Measurements from ENCODE around the gene LATS1.
A peak's percentile ranks its signal among the peaks of the same experiment; 100 is the strongest.
"Not testable (repeated sequence)": the region's sequence is repeated elsewhere in the genome, so short reads cannot be mapped to it uniquely, and the experiment has no call there.

LATS1 gene
- 60.6 to 91.8 (median 79.3) reads per million in 4 experiments for total RNA-seq

DNA sequence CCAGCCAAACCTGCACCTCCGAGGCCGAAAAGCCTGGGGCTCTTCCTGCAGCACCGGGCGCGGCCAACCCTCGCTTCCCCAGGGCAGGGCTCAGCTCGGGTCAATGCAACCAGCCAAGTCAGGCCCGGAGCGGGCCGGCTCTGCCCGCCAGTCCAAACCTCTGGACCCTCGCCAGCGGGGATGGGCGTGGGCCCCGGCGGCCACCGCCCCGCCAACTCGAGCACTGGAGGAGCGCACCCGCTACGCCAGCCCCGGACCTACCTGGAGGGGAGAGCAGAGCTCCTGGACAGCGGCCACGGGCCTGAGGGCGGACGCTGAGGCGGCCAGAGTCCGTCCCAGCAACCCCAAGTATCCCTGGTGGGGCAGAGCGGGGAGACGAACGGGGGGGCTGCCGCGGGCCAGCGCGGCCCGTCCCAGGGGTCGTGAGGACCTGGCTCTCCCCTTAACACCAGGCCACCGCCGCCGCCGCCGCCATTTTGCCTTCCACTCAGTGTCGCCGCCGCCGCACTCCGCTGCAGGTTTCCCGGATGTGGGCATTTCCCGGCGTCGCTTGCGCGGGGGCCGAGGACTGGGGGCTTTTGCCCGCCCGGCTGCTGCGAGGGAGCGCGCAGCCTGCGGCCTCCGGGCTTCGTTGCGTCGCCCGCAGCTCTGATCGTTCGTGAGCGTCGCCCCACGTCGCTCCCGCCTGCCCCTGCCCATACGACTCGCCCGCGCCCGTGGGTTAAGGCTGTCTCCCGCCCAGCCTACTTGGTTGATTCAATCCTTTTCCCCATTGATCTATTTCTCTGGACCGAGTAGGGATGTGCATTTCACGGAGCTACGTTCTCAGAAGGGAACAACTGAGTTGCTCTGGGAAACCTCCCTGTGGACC lies at the start of gene LATS1:
LATS1 (minus strand) TSS at position 514 of the 871 bp plus-strand sequence. CDS start 15,975 bp downstream, outside the sequence.
- peak; percentile 90 for DNase-seq

DNA sequence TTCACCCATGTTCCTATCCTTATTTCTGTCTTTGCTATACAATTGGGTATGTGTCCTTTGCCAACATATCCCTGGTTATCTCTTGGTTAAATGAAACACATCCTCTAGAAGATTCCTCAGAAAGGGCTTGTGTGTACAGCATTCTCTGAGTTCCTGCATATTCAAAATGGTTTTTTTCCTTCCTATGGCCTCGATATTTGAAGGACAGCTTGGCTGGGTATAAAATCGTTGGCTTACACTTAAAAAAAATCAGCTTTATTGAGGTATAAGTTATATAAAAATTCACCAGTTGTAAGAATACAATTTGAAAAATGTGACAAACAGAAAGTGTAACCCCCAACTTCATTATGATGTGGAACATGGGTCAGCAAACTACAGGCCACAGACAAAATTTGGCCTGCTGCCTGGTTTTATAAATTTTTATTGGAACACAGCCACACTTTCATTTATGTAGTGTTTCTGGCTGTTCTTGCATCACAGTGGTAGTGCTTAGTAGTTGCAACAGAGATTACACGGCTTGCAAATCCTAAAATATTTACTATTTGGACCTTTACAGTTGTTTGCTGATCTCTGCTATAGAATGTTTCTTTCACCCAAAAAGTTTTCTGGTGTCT lies 48.4 kb upstream of the LATS1 start:
- DNase-seq, result no peak

DNA sequence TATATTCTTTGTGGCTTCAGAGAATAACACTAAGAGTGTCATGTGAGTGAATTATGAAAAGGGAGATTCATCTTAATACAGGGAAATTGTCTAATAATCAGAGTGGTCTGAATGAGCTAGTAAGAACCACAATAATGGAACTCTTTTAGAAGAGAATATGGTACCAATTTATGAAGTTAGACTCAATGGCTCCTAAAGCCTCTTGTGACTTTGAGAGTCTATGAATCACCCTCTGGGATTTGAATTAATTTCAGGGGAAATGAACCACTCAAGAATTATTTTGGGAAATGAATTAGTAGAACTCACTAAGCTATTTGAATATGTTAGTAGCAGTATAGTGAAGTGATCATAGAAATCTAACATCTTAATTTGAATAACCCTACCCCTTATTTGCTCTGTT lies 46.0 kb upstream of the LATS1 start:
- no peak for DNase-seq

DNA sequence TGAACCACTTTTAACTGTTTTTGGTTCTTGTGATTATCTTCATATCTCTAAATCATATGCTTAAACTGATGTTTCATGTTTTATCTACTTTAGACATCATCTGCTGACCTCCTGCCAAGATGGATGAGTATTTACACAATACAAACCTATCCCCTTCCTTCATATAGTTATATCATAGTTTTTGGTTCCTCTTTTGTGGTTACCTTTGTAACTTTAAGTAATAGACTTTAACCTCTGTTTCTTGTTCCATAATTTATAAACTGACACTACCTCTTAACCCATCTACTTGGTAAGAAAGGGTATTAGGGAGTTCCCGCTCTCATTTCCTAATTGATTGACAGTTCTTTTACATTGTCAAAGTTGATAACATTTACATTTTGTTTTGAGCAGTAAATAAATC lies 43.5 kb upstream of the LATS1 start:
- no peak for DNase-seq

DNA sequence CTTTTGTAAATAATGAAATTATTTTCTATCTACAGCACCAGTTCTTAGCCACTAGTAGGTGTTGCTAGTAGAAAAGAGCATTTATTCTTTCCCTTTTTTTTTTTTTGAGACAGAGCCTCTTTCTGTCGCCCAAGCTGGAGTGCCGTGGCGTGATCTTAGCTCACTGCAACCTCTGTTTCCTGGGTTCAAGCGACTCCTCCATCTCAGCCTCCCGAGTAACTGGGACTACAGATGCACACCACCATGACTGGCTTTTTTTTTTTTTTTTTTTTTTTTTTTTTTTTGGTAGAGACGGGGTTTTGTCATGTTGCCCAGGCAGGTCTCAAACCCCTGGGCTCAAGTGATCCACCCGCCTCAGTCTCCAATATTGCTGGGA lies 38.3 kb upstream of the LATS1 start:
- DNase-seq, result no peak

DNA sequence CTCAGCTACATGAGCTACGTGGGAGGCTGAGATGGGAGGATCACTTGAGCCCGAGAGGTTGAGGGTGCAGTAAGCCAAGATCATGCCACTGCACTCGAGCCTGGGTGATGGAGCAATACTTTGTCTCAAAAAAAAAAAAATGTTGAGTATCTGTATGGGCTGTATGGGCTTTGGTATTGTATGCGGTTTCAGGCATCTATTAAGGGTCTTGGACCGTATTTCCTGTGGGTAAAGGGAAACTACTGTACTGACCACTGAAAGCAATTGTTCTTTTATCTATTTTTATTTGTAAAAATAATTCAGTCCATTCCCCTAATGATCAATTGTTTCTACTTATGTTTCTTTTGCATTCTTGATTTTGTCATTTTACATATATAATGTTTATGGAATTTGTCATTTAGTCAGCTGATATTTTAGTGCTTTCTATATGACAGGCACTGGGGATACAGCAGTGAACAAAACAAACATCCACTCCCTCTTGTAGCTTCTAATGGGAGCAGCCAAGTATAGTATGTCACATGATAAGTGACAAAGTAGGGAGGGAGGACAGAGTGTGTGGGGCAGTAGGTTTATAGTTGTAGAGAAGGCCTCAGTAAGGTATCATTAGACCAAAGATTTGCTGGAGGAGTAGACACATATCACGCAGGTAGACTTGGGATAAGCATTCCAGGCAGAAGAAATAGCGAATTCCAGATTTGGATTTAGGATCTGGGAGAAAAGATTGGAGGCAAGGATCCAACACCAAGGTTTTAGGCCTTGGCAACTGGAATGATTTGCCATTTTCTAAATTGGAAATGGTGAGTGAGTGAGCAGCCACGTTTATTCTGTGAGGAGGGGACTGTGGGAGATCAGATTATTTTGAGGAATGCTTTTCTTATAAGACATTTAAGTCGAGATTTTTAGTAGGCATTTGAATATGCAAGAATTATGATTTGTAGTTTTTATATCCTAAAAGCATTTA lies 37.7 kb upstream of the LATS1 start:
- no peak for DNase-seq

DNA sequence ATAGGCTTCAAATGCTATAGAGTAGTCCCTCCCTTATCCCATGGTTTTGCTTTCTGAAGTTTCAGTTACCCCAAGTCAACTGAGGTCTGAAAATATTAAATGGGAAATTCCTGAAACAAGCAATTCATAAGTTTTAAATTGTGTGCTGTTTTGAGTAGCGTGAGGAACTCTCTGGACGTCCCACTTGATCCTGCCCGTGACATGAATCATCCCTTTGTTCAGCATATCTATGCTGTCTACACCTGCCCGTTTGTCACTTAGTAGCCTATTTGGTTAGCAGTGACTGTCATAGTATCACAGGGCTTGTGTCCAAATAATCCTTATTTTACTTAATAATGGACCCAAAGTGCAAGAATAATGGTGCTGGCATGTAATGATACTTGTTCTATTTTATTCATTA lies 36.6 kb upstream of the LATS1 start:
- DNase-seq, result no peak

DNA sequence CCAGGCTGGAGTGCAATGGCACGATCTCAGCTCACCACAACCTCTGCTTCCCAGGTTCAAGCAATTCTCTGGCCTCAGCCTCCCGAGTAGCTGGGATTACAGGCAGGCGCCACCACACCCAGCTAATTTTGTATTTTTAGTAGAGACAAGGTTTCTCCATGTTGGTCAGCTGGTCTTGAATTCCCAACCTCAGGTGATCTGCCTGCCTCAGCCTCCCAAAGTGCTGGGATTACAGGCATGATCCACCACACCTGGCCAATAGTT lies 35.4 kb upstream of the LATS1 start:
- DNase-seq, result not testable (repeated sequence)

DNA sequence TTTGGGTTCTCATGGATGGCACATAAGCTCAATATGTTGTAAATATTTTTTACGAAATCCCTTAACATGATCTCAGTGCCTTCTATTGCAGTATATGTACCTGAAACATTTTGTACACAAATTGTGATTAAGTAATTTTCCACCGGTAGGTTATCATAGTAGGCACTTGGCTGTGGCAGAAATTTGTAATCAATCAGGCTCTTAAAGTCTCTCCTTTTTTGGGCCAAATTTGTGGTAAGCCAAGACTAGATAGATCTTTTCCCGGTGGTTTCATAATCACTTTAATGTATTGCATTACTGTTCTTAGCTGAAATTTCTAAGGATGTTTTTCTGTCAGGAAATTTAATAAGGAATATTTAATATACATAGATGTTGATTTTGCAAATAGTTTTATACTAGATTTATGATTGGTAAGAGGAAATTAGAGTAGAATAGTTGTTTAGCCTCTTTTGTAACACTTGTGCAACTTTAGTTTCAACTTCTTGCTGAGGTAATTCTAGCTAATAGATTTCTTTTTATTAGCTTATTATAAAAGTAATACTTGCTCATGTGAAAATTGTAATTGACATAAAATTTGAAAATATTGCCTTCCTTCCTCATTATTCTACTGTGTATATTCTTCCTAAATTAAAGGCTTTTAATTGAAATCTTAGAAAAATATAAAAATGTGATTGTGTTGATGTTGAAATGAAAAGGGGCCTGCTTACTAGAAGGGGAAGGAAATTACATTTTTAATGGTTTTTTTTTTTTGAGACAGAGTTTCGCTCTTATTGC lies 34.9 kb upstream of the LATS1 start:
- DNase-seq, result no peak

DNA sequence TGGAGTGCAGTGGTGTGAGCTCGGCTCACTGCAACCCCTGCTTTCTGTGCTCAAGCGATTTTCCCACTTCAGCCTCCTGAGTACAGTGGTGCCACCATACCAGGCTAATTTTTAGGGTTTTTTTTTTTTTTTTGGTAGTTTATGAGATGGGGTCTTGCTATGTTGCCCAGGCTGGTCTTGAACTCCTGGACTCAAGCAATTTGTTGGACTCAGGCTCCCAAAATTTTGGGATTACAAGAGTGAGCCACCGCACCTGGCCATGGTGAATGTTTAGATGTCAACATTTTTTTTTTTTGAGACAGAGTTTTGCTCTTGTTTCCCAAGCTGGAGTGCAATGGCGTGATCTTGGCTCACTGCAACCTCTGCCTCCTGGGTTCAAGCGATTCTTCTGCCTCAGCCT lies 34.0 kb upstream of the LATS1 start:
- not testable (repeated sequence) for DNase-seq

DNA sequence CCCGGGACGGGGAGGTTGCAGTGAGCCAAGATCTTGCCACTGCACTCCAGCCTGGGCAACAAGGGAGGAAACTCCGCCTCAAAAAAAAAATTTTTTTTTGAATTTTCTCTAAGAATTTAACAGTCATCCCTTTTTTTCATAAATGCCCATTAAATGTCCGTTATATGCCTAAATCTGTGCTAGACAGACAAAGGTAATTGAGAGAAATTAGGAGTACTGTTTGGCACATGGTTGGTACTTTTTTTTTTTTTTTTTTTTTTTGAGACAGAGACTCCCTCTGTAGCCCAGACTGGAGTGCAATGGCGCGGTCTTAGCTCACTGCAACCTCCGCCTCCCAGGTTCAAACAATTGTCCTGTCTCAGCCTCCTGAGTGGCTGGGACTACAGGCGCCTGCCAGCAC lies 33.3 kb upstream of the LATS1 start:
- DNase-seq, result no peak

DNA sequence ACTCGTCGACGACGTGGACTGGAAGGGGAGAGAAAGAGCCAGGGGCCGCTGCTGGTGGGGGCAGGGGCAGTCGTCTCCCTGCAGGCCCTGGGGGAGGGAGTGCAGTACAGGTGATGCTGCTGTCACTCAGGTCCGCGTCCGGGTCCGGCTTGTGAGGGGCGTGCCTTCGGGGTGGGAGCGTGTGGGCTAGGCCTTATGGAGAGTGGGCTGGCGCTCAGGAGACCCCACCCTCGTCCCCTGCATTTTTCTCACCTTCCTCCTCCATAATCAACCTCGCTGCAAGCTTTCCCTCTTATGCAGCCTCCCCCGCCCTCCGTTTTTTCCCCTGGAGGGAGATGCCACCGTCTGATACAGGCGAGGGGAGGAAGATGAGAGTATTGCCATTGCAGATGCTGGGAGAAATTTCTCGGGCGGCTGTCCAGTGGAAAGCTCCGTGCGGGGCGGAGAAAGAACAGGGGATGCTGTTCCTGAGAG lies 32.3 kb upstream of the LATS1 start:
- peak; percentile 40 for DNase-seq

DNA sequence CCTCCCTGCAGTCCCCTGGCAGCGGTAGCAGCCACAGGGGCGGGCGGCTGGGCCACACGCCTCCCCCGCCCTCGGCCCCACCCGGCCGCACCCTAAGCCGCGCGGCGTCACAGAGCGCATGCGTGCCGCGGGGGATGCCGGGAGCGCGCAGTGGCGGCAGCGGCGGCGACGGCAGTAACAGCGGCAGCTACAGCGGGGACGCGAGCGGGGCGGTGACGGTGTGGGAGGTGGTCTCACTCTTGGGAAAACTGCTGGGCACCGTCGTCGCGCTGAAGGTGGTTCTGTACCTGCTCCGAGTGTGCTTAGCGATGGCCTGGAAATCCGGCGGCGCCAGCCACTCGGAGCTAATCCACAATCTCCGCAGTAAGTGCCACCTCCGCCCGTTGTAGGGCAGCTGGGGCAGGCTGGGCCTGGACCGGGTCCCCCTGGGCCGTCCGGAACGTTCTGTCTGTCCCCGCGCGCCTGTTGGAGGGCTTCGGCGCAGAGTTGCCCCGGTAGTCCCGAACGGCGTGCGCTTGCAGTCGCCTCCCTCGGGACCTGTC lies 31.8 kb upstream of the LATS1 start, which contains the start of gene PCMT1:
PCMT1 (plus strand) TSS at position 148 of the 542 bp plus-strand sequence; CDS start at position 309, 161 bp downstream.
- peak; percentile 85 for DNase-seq

DNA sequence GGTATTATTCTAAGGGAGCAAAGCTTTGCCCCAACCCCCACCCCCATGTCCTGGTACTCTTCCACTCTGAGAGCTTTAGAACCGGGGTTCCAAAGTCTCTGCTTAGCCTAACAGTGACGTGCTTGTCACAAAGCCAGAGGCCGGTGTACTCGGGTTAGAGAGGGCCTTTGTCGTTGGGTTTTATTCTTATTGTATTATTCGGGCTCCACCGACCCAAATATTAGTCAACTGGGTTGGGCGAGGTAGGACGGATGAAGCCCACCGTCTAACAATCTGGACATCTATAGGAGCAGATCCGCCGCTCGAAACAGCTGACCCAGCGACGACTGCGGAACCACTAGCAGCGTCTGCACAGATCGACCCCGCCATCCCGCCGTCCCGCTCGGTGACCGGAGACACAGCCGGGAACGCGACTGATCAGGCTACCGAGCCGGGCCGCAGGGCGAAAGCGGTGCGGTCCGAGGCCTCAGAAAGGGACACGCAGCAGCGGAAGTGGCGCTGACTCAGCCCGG lies 31.2 kb upstream of the LATS1 start:
- DNase-seq, result not testable (repeated sequence)

DNA sequence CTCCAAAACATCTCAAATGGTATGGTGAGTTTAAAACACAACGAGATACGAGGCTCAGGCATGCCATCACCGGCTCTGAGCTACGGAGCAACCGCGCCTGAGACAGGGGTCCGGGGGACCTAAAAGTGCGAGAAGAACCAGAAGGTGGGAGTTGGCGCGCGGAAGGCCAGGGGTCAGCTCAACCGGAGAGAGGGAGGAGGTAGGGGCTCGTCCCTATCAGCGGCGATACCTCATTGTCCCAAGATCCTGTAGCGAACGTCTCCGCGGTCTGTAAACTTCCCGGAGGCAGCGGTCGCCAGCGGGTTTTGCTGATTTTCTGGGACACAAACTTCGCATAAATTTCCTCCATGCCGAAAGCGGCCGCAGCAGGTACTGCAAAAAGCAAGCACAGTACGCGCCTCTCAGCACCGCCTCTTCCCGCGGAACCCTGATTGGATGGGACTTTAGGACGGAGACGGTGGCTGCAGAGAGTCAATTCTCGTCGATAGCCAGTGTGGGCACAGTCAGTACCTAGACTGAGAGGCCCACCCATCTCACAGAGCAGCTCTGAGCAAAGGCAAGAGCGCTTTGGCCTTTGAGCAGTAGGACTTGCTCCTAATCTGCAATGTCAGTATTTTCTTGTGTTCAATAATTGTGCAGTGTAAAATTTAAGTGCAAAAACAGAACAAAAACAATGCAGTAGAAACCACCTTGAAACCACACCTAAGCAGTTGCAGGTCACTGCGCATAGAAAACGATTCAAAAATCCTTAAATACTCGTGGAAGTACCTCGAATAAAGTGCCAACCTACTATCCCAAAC lies 28.4 kb upstream of the LATS1 start, which contains the start of gene NUP43:
NUP43 (minus strand) TSS at position 383 of the 800 bp plus-strand sequence; CDS start at position 349, 34 bp downstream.
- peak; percentile 81 for DNase-seq

DNA sequence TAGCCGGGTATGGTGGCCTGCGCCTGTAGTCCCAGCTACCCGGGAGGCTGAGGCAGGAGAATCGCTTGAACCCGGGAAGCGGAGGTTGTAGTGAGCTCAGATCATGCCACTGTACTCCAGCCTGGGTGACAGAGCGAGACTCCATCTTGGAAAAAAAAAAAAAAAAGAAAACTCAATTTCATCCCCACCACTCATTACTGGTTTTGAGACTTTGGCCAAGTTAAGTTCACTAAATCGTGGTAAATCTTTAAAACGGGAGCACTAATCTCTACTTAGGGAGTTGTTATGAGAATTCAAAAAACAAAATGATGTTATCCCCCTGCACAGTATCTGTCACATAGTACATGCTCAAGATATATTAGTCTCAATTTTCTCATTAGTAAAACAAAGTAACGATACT lies 27.4 kb upstream of the LATS1 start:
- DNase-seq, result not testable (repeated sequence)

DNA sequence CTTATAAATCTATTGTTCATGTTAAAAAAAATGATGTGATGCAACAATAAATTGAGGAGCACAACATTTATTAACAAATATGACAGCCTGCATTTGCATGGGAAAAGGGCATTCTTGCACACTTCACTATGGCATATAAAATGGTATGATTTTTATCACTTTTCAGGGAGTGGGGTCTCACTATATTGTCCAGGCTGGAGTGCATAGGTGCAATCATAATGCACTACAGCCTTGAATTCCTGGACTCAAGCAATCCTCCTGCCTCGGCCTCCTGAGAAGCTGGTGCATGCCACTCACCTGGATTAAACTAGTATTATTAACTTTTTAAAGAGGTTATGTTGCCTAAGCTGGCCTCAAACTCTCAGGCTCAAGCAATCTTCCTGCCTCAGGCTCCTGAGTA lies 17.0 kb upstream of the LATS1 start:
- no peak for DNase-seq

DNA sequence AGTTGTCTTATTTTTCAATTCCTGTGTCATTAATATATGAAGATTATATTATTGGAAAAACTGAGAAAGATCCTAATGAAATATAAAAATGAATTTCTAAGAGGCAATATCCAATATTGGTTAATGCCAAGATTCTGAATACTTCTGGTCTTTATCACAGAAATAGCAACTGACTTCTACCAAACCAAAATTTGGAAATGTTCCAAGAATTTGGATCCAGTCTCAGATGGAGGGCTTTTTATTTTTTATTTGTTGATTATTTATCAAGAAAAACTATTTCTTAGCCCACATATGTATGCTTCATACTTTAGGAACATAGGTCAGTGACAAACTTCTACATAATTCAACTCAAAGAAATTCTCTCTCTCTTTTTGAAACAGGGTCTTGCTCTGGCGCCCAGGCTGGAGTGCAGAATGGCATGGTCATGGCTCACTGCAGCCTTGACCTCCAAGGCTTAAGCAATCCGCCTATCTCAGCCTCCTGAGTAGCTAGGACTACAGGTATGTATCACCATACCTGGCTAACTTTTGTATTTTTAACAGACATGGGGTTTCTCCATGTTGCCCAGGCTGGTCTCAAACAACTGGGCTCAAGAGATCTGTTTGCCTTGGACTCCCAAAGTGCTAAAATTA lies 15.3 kb upstream of the LATS1 start:
- no peak for DNase-seq

DNA sequence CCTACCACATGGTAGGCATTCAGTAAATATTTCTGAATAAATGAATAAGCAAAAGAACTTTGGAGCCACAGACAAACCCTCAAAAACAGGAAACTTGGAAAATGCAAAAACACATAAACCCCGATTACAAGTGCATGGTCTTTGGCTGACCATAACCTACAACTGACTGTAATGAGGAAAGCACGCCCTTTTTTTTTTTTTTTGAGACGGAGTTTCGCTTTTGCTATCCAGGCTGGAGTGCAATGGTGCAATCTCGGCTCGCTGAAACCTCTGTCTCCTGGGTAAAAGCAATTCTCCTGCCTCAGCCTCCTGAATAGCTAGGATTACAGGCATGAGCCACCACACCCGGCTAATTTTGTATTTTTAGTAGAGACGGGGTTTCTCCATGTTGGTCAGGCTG lies 11.9 kb upstream of the LATS1 start:
- DNase-seq, result no peak

Data from effector CD8-positive, alpha-beta T cell (primary cell).